HepG2 (cell line): Measurements from ENCODE around the gene PGPEP1. TPM values are rescaled to one million over a fixed set of nuclear protein-coding genes. Genes with fewer than 3 reads are reported as not detected.

ENCODE experiments used
- ARNTL ChIP-seq: sonication (generic); formaldehyde crosslinking; IDR thresholded peaks from 2 replicates; pipeline ENCODE4 v1.4.0; 2020; ENCODE audit warnings: mild to moderate bottlenecking, missing genetic modification reagents
- EZH2 ChIP-seq: conservative IDR thresholded peaks from 2 replicates; pipeline ENCODE4 v1.6.1; 2012; ENCODE audit warnings: mild to moderate bottlenecking, low read depth, low read length, moderate library complexity
- GATA4 ChIP-seq: sonication (generic); IDR thresholded peaks from 2 replicates; pipeline ENCODE4 v1.6.1; 2016; ENCODE audit warnings: antibody characterized with exemption, low read depth, borderline replicate concordance
- HIVEP1 ChIP-seq: sonication (generic); formaldehyde crosslinking; IDR thresholded peaks from 2 replicates; pipeline ENCODE4 v1.4.0; 2020; ENCODE audit warnings: mild to moderate bottlenecking, missing genetic modification reagents
- KDM2A ChIP-seq: sonication (generic); formaldehyde crosslinking; IDR thresholded peaks from 2 replicates; pipeline ENCODE4 v1.4.0; 2020; ENCODE audit warnings: low read depth, missing genetic modification reagents, borderline replicate concordance
- LCORL ChIP-seq, 2 experiments: fragments of 450-650 bp in 1 of 2; sonication (generic) in 1 of 2; formaldehyde crosslinking in 1 of 2; IDR thresholded peaks; 2 replicates each; pipeline versions ENCODE4 v1.5.0 to v1.6.1; 2017 to 2020; ENCODE audit warnings: antibody characterized with exemption in 1 of 2, missing genetic modification reagents in 1 of 2
- NFYC ChIP-seq: IDR thresholded peaks from 2 replicates; pipeline ENCODE4 v1.6.1; 2016; ENCODE audit warnings: missing genetic modification reagents, missing compliant biosample characterization
- NR2F1 ChIP-seq, 2 experiments: fragments of 450-650 bp in 1 of 2; formaldehyde crosslinking in 1 of 2; IDR thresholded peaks; 2 replicates each; pipeline versions ENCODE4 v1.5.0 to v1.6.1; 2016 to 2020; ENCODE audit warnings: mild to moderate bottlenecking in 1 of 2, missing compliant biosample characterization in 1 of 2, missing genetic modification reagents in 1 of 2, moderate library complexity in 1 of 2
- SUZ12 ChIP-seq: fragments of 150-350 bp; IDR thresholded peaks from 2 replicates; pipeline ENCODE4 v1.6.1; 2014; ENCODE audit warnings: low read depth, low read length
- ZBTB21 ChIP-seq: sonication (generic); formaldehyde crosslinking; IDR thresholded peaks from 2 replicates; pipeline ENCODE4 v1.4.0; 2020; ENCODE audit warnings: missing genetic modification reagents
- ZBTB38 ChIP-seq: sonication (generic); formaldehyde crosslinking; IDR thresholded peaks from 2 replicates; pipeline ENCODE4 v1.5.1; 2020; ENCODE audit warnings: mild to moderate bottlenecking, missing genetic modification reagents
- ZNF12 ChIP-seq: sonication (generic); formaldehyde crosslinking; IDR thresholded peaks from 2 replicates; pipeline ENCODE4 v1.5.0; 2020; ENCODE audit warnings: missing genetic modification reagents
- ZNF484 ChIP-seq: sonication (generic); formaldehyde crosslinking; IDR thresholded peaks from 2 replicates; pipeline ENCODE4 v1.5.1; 2020; ENCODE audit warnings: mild to moderate bottlenecking, low read depth, missing genetic modification reagents, borderline replicate concordance
- ZNF546 ChIP-seq: sonication (generic); formaldehyde crosslinking; conservative IDR thresholded peaks from 2 replicates; pipeline ENCODE4 v1.8.1; 2023; ENCODE audit warnings: mild to moderate bottlenecking, missing genetic modification reagents
- ZNF746 ChIP-seq: sonication (generic); formaldehyde crosslinking; IDR thresholded peaks from 2 replicates; pipeline ENCODE4 v1.8.0; 2022; ENCODE audit warnings: mild to moderate bottlenecking, missing genetic modification reagents
- ZNF816 ChIP-seq: sonication (generic); formaldehyde crosslinking; IDR thresholded peaks from 2 replicates; pipeline ENCODE4 v1.8.0; 2022; ENCODE audit warnings: missing genetic modification reagents, mild to moderate bottlenecking, borderline replicate concordance
- polyA plus RNA-seq, 8 experiments: library from polyadenylated mRNA; depleted of rRNA in 3 of 8; stranded (reverse) in 7 of 8; unstranded in 1 of 8; fragments of >200 nt; fragmentation: Illumina TruSeq in 4 of 8; extraction: Trizol in 4 of 8; gene quantifications; 2 replicates each; pipeline versions ENCODE4 v1.2.1 to v1.2.3, GENCODE V29; 2011 to 2016; ENCODE audit warnings: low read depth in 4 of 8, missing spikeins in 1 of 8, mixed read lengths in 1 of 8; ENCODE audit not compliant: insufficient read depth in 1 of 8
- total RNA-seq, 5 experiments: library from RNA; depleted of rRNA; stranded (reverse); fragments of >200 nt; fragmentation: Illumina TruSeq; extraction: Trizol; gene quantifications; 2 replicates each; pipeline ENCODE4 v1.2.3, GENCODE V29; 2016; ENCODE audit warnings: low read depth in 1 of 5
- TF ChIP-seq, protein P1 (sequence below): sonication (generic); formaldehyde crosslinking; IDR thresholded peaks from 2 replicates; pipeline ENCODE4 v1.8.0; 2022; ENCODE audit warnings: mild to moderate bottlenecking, missing genetic modification reagents; ENCODE audit not compliant: insufficient replicate concordance
- TF ChIP-seq, protein P2 (sequence below): IDR thresholded peaks from 2 replicates; pipeline ENCODE4 v1.6.1; 2012; ENCODE audit warnings: low read length, improper control_type of control experiment
- TF ChIP-seq, protein P3 (sequence below): sonication (generic); formaldehyde crosslinking; IDR thresholded peaks from 2 replicates; pipeline ENCODE4 v1.5.0; 2020; ENCODE audit warnings: missing genetic modification reagents
- TF ChIP-seq, protein P4 (sequence below): sonication (generic); formaldehyde crosslinking; IDR thresholded peaks from 2 replicates; pipeline ENCODE4 v1.5.0; 2020; ENCODE audit warnings: missing genetic modification reagents, mild to moderate bottlenecking, borderline replicate concordance
- TF ChIP-seq, protein P5 (sequence below): sonication (generic); formaldehyde crosslinking; IDR thresholded peaks from 2 replicates; pipeline ENCODE4 v1.4.0; 2020; ENCODE audit warnings: mild to moderate bottlenecking, missing genetic modification reagents

The PGPEP1 gene
- total and polyA plus RNA-seq, 2 of the 13 experiments (the other 11 are each of a cell fraction or from before 2014, with no cell fraction given) = 53.1 to 56.6 TPM

DNA sequence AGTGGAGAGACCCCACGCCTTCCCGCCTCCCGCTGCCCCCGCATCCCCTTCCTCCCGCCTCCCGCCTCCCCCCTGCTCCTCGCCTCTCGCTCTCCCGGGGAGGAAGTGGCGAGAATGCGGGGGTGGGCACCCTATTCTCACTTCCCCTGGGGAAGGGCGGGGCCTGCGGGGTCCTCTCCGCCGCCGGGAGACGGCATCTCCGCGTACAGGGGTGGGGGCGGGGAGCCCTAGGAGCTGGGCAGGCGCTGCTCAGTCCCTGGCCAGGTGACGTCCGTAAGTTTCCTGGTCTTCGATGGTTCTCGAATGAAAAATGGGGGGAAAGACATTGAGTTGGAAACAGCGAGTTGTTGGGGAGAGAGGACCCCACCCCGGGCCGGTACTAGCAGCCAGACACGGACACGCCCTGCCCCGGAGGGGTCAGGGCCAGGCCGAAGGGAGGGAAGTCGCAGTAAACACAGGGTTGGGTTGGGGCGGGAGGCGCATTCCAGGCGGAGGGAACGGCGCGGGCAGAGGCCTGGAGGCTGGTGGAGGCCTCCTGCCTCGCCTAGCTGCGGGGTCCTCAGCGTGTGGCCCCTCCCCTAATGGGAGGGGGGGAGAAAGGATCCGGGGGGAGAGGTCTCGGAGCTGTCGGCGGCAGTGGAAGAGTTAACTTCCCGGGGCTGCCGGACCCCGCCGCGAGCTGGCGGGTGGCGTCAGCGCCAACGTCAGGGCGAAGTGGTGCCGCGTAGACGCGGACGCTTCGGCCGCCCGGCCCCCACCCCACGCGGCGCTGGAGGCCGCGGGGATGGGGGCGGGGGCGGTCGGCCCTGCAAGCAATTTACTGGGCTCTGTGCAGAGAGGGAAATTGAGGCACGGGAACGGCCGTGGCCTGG lies 48.6 kb upstream of the PGPEP1 start (continued):
- TF ChIP-seq, protein P1, sequence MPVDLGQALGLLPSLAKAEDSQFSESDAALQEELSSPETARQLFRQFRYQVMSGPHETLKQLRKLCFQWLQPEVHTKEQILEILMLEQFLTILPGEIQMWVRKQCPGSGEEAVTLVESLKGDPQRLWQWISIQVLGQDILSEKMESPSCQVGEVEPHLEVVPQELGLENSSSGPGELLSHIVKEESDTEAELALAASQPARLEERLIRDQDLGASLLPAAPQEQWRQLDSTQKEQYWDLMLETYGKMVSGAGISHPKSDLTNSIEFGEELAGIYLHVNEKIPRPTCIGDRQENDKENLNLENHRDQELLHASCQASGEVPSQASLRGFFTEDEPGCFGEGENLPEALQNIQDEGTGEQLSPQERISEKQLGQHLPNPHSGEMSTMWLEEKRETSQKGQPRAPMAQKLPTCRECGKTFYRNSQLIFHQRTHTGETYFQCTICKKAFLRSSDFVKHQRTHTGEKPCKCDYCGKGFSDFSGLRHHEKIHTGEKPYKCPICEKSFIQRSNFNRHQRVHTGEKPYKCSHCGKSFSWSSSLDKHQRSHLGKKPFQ = no peak
- TF ChIP-seq ZNF12 (CRISPR knock-in tag) (0 out of 2 replicates have a peak, but pooled peaks have one; percentile 11), ZNF816 (CRISPR knock-in tag) (0 out of 2 replicates have a peak, but pooled peaks have one; percentile 54), EZH2 (no peak), ARNTL (CRISPR knock-in tag) (peak; percentile 63), SUZ12 (no peak), ZNF546 (no peak), KDM2A (peak; percentile 72; the same call in 1 of the 2 replicates), ZBTB38 (CRISPR knock-in tag) (no peak; the same call in 1 of the 2 replicates), NR2F1 (CRISPR knock-in tag; IDR thresholded peaks at IDR 0.05) (peak in 1 of 2 experiments; percentile 31; a peak in 2 of 4 replicates), GATA4 (no peak), ZBTB21 (no peak; the same call in 1 of the 2 replicates), LCORL (IDR thresholded peaks at IDR 0.05) (no peak), LCORL (CRISPR knock-in tag; IDR thresholded peaks at IDR 0.05) (peak; percentile 37; the same call in 1 of the 2 replicates), ZNF484 (CRISPR knock-in tag) (no peak), ZNF746 (CRISPR knock-in tag) (peak; percentile 69), NFYC (CRISPR knock-in tag) (no peak), HIVEP1 (CRISPR knock-in tag) (peak; percentile 46; the same call in 1 of the 2 replicates)
- TF ChIP-seq, protein P2, sequence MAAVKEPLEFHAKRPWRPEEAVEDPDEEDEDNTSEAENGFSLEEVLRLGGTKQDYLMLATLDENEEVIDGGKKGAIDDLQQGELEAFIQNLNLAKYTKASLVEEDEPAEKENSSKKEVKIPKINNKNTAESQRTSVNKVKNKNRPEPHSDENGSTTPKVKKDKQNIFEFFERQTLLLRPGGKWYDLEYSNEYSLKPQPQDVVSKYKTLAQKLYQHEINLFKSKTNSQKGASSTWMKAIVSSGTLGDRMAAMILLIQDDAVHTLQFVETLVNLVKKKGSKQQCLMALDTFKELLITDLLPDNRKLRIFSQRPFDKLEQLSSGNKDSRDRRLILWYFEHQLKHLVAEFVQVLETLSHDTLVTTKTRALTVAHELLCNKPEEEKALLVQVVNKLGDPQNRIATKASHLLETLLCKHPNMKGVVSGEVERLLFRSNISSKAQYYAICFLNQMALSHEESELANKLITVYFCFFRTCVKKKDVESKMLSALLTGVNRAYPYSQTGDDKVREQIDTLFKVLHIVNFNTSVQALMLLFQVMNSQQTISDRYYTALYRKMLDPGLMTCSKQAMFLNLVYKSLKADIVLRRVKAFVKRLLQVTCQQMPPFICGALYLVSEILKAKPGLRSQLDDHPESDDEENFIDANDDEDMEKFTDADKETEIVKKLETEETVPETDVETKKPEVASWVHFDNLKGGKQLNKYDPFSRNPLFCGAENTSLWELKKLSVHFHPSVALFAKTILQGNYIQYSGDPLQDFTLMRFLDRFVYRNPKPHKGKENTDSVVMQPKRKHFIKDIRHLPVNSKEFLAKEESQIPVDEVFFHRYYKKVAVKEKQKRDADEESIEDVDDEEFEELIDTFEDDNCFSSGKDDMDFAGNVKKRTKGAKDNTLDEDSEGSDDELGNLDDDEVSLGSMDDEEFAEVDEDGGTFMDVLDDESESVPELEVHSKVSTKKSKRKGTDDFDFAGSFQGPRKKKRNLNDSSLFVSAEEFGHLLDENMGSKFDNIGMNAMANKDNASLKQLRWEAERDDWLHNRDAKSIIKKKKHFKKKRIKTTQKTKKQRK = no peak
- TF ChIP-seq, protein P3, sequence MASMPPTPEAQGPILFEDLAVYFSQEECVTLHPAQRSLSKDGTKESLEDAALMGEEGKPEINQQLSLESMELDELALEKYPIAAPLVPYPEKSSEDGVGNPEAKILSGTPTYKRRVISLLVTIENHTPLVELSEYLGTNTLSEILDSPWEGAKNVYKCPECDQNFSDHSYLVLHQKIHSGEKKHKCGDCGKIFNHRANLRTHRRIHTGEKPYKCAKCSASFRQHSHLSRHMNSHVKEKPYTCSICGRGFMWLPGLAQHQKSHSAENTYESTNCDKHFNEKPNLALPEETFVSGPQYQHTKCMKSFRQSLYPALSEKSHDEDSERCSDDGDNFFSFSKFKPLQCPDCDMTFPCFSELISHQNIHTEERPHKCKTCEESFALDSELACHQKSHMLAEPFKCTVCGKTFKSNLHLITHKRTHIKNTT (CRISPR knock-in tag) = no peak
- TF ChIP-seq, protein P4, sequence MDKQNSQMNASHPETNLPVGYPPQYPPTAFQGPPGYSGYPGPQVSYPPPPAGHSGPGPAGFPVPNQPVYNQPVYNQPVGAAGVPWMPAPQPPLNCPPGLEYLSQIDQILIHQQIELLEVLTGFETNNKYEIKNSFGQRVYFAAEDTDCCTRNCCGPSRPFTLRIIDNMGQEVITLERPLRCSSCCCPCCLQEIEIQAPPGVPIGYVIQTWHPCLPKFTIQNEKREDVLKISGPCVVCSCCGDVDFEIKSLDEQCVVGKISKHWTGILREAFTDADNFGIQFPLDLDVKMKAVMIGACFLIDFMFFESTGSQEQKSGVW = no peak
- TF ChIP-seq, protein P5, sequence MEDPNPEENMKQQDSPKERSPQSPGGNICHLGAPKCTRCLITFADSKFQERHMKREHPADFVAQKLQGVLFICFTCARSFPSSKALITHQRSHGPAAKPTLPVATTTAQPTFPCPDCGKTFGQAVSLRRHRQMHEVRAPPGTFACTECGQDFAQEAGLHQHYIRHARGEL (CRISPR knock-in tag) = no peak
